Colonic mucosa (tissue), 4 donors: ENCODE data around the gene IMMP2L. TPM values are rescaled to one million over a fixed set of nuclear protein-coding genes. Genes with fewer than 3 reads are reported as not detected.

Experiments used
- DNase-seq: peaks from one replicate; pipeline ENCODE4 v3.0.0-alpha.2; 2020
- H3K27ac ChIP-seq: fragments of 200-600 bp; one replicate; pipeline ENCODE4 v1.8.0; 2021
- H3K27me3 ChIP-seq: fragments of 200-600 bp; one replicate; pipeline ENCODE4 v1.8.0; 2021
- H3K36me3 ChIP-seq: fragments of 200-600 bp; one replicate; pipeline ENCODE4 v1.8.0; 2021
- H3K4me1 ChIP-seq: fragments of 200-600 bp; one replicate; pipeline ENCODE4 v1.8.0; 2021; ENCODE audit warnings: mild to moderate bottlenecking
- H3K4me3 ChIP-seq: fragments of 200-600 bp; one replicate; pipeline ENCODE4 v1.8.0; 2021
- H3K9ac ChIP-seq, 2 donors: one replicate each; pipeline ENCODE4 v1.7.0; 2013; ENCODE audit warnings: control low read depth in 2 of 2, low read depth in 2 of 2, low read length in 2 of 2
- H3K9me3 ChIP-seq: fragments of 200-600 bp; one replicate; pipeline ENCODE4 v1.8.0; 2021
- intact Hi-C: fragments of 100-400 bp; cut with DNase I; formaldehyde crosslinking; loops from one replicate; pipeline ENCODE4 v1.14.1; 2022
- total RNA-seq, 2 donors: library from RNA; stranded (reverse); fragmentation: NEBNext Ultra II Directional in 1 of 2; extraction: Animal tissue kit (Norgen Biotek cat#: 25700) in 1 of 2; gene quantifications; one replicate each; pipeline ENCODE4 v1.2.1, GENCODE V29; 2021
- TF ChIP-seq, protein P1 (sequence below): fragments of 200-600 bp; IDR thresholded peaks from one replicate; pipeline ENCODE4 v1.8.0; 2022; ENCODE audit warnings: antibody characterized with exemption, mild to moderate bottlenecking
- donor health status: healthy.
- donor health status: DM: no; HTN: no; CAD: no.
- donor health status: DM: no; HTN: no; CAD: no.

The IMMP2L gene
- total RNA-seq, 2 donors from 2014 or later = 13.4 to 15.4 TPM

DNA sequence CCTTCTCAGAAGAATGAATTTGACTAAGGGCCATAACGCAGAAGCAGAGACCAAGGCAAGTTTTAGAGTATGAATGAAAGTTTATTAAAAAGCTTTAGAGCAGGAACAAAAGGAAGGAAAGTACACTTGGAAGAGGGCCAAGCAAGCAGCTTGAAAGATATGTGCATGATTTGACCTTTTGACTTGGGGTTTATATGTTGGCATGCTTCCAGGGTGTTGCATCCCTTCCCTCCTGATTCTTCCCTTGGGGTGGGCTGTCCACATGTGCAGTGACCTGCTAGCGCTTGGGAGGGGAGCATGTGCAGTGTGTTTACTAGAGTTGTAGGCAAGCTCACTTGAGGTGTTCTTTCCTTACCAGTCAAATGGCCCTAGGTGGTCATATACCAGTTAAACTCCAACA lies 509.3 kb downstream of the IMMP2L start:
- no peaks in the 10 kb centered on the region for H3K27me3 ChIP-seq
- TF ChIP-seq, protein P1, sequence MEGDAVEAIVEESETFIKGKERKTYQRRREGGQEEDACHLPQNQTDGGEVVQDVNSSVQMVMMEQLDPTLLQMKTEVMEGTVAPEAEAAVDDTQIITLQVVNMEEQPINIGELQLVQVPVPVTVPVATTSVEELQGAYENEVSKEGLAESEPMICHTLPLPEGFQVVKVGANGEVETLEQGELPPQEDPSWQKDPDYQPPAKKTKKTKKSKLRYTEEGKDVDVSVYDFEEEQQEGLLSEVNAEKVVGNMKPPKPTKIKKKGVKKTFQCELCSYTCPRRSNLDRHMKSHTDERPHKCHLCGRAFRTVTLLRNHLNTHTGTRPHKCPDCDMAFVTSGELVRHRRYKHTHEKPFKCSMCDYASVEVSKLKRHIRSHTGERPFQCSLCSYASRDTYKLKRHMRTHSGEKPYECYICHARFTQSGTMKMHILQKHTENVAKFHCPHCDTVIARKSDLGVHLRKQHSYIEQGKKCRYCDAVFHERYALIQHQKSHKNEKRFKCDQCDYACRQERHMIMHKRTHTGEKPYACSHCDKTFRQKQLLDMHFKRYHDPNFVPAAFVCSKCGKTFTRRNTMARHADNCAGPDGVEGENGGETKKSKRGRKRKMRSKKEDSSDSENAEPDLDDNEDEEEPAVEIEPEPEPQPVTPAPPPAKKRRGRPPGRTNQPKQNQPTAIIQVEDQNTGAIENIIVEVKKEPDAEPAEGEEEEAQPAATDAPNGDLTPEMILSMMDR = no peak
- intact Hi-C loops = no loop called here
- no peaks in the 10 kb centered on the region for H3K36me3 ChIP-seq
- no peaks in the 10 kb centered on the region for H3K9me3 ChIP-seq
- H3K4me3 ChIP-seq = no peak overlapping the region
- no peaks in the 10 kb centered on the region for H3K4me1 ChIP-seq
- H3K27ac ChIP-seq = no peak overlapping the region
- no peak overlapping the region for H3K9ac ChIP-seq
- DNase-seq = no peak

DNA sequence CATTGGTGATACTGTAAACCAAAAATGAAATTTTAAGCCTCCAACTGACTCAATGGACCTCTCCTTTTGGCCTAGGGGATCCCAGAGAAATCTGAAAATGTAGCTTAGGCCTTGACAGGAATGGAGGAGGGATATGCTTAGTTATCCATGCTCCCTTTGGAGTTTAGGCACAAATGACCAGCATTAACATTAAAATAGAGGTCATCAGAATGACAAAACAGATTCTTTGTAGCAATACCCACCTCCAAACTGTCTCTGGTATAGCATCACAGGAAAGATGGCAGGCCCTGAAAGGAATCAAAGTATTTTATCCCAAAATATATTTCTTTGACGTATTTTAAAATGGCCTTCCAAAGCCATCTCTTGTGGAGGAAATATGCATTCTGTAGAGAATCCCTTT lies 510.5 kb downstream of the IMMP2L start:
- intact Hi-C loops = no loop called here
- Histone ChIP-seq H3K27ac (no peak overlapping the region), H3K9ac (no peak overlapping the region), H3K27me3 (no peaks in the 10 kb centered on the region), H3K4me3 (no peak overlapping the region), H3K36me3 (no peaks in the 10 kb centered on the region), H3K4me1 (no peaks in the 10 kb centered on the region), H3K9me3 (no peaks in the 10 kb centered on the region)
- TF ChIP-seq, protein P1 = no peak
- no peak for DNase-seq

DNA sequence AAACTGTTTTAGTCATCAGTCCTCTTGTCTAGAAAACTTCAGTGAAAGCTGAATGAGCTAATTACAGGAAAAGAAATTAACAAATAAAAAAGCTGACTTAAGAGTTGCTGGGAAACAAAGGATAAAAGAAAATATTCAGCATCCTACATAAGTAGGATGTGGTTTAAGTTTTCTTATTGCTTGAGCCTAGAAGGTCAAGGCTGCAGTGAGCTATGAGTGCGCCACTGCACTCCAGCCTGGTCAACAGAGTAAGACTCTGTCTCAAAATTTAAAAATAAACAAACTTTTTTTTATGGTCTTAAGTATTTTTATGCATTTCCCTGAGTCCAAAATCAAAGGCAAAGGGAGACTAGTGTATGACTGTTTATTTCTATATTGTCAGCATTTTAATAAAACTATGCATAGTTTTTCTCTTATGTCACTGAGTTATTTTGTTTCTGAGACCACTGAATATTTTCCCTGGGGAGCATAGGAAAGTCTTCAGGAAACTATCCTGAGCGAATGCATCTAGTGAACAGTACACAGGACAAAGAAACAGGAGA lies 511.3 kb downstream of the IMMP2L start:
- DNase-seq = no peak

DNA sequence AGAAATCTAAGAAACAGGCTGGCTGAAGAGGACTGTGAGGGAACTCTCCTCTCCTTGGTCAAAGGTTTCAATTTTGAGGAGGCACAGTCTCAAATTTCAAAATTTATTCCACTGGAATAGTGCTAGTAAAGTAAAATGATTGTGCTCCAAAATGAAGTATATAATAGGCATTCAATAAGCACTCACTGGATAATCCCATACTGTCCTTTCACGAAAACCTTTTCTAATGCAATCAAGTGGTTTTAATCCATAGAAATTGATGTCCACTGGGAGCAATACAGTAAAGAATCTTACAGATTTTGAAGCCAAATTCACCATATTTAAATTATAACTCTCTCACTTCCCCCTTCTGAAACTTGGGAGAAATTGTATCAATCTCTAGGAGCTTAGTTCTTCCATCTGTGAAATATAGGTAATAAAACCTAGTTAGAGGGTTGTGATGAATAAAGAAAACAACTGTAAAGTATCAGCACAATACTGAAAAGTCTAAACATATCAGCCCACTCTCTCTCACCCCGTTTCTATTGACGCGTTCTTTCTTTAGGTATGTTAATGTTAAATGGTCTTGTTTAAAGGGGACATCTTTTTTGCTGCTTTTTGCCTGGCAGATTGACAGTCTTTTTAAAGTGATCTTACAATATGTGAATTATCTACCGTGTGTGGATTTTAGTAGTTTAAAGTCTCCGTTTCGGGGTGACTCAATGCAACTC lies 512.2 kb downstream of the IMMP2L start:
- intact Hi-C loops = no loop called here
- no peak overlapping the region for H3K9ac ChIP-seq
- TF ChIP-seq, protein P1 = no peak

More for the DNA sequence above, 511.3 kb downstream of the IMMP2L start:
- no peak overlapping the region for H3K4me3 ChIP-seq
- H3K9ac ChIP-seq = no peak overlapping the region
- H3K4me1 ChIP-seq = no peaks in the 10 kb centered on the region
- no peaks in the 10 kb centered on the region for H3K36me3 ChIP-seq
- H3K27me3 ChIP-seq = no peaks in the 10 kb centered on the region
- TF ChIP-seq, protein P1 = no peak
- intact Hi-C loops = no loop called here
- no peak overlapping the region for H3K27ac ChIP-seq
- H3K9me3 ChIP-seq = no peaks in the 10 kb centered on the region

DNA sequence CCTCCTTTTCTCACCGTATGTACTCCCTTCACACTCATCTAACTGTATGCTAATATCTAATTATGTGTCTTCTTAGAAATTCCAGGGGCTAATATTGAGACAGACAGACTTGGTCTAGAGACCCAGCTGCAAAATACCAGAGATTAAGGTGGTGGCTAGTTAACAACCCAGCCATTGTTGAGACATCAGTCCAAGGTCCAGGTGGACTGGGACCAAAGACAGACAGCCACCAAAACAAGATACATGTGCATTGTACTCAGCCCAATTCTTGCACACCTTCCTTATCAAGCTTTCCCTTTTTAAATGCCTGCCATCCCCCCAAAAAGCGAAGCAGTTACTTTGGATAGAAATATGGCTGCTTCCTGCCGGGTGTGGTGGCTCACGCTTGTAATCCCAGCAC lies 514.7 kb downstream of the IMMP2L start:
- no peaks in the 10 kb centered on the region for H3K27me3 ChIP-seq

More for the DNA sequence above, 512.2 kb downstream of the IMMP2L start:
- DNase-seq = no peak
- no peak overlapping the region for H3K27ac ChIP-seq
- H3K27me3 ChIP-seq = no peaks in the 10 kb centered on the region
- H3K4me1 ChIP-seq = no peaks in the 10 kb centered on the region
- no peaks in the 10 kb centered on the region for H3K9me3 ChIP-seq
- H3K36me3 ChIP-seq = no peaks in the 10 kb centered on the region
- H3K4me3 ChIP-seq = no peak overlapping the region

More for the DNA sequence above, 514.7 kb downstream of the IMMP2L start:
- H3K4me3 ChIP-seq = no peak overlapping the region
- H3K9me3 ChIP-seq = no peaks in the 10 kb centered on the region
- no peaks in the 10 kb centered on the region for H3K36me3 ChIP-seq
- TF ChIP-seq, protein P1 = no peak
- no peaks in the 10 kb centered on the region for H3K4me1 ChIP-seq
- intact Hi-C loops = no loop called here
- H3K27ac ChIP-seq = no peak overlapping the region
- no peak overlapping the region for H3K9ac ChIP-seq
- no peak for DNase-seq
